OCI-LY1 (cell line): ENCODE data around the gene CCT6B.

Experiments
- H2AFZ ChIP-seq: fragments of 200-600 bp; sonication (generic), shearing (Covaris generic); 2 replicates; pipeline ENCODE4 v1.6.0; 2014; ENCODE audit warnings: antibody characterized with exemption, mild to moderate bottlenecking, low read length
- H3F3A ChIP-seq: fragments of 200-600 bp; sonication (generic), shearing (Covaris generic); 2 replicates; pipeline ENCODE4 v1.6.0; 2014; ENCODE audit warnings: mild to moderate bottlenecking, antibody characterized with exemption, low read length, moderate library complexity; ENCODE audit not compliant: insufficient read depth
- H3K27ac ChIP-seq: fragments of 200-600 bp; sonication (generic); 2 replicates; pipeline ENCODE4 v1.5.1; 2014; ENCODE audit warnings: low read length, mixed run types, mild to moderate bottlenecking, low read depth; ENCODE audit not compliant: poor library complexity, severe bottlenecking
- H3K27me3 ChIP-seq: fragments of 200-600 bp; sonication (generic); 2 replicates; pipeline ENCODE4 v1.6.0; 2014; ENCODE audit warnings: antibody characterized with exemption, mild to moderate bottlenecking, low read length, moderate library complexity; ENCODE audit not compliant: insufficient read depth
- H3K36me3 ChIP-seq: fragments of 200-600 bp; sonication (generic); 2 replicates; pipeline ENCODE4 v1.6.1; 2014; ENCODE audit warnings: mild to moderate bottlenecking, antibody characterized with exemption, low read length, moderate library complexity, mixed read lengths; ENCODE audit not compliant: insufficient read depth
- H3K4me1 ChIP-seq: fragments of 200-600 bp; sonication (generic); 2 replicates; pipeline ENCODE4 v1.5.1; 2014; ENCODE audit warnings: mild to moderate bottlenecking, low read length, moderate library complexity; ENCODE audit not compliant: insufficient read depth, severe bottlenecking
- H3K4me2 ChIP-seq: fragments of 200-600 bp; sonication (generic), shearing (Covaris generic); 2 replicates; pipeline ENCODE4 v1.6.1; 2014; ENCODE audit warnings: low read length
- H3K4me3 ChIP-seq: fragments of 200-600 bp; sonication (generic); 2 replicates; pipeline ENCODE4 v1.5.1; 2014; ENCODE audit warnings: low read length, low read depth, mild to moderate bottlenecking, mixed read lengths; ENCODE audit not compliant: poor library complexity, severe bottlenecking
- H3K79me2 ChIP-seq: fragments of 200-600 bp; shearing (Covaris generic); 2 replicates; pipeline ENCODE4 v1.6.1; 2016; ENCODE audit warnings: mixed run types, low read length, mixed read lengths; ENCODE audit not compliant: insufficient read depth
- H3K9ac ChIP-seq: fragments of 200-600 bp; sonication (generic), shearing (Covaris generic); 2 replicates; pipeline ENCODE4 v1.6.1; 2014; ENCODE audit warnings: mild to moderate bottlenecking, low read length, mixed read lengths
- H3K9me2 ChIP-seq: fragments of 200-600 bp; sonication (generic), shearing (Covaris generic); 2 replicates; pipeline ENCODE4 v1.6.1; 2014; ENCODE audit warnings: low read depth, mild to moderate bottlenecking, low read length, mixed read lengths
- H3K9me3 ChIP-seq: fragments of 200-600 bp; shearing (Covaris generic); 2 replicates; pipeline ENCODE4 v1.6.1; 2014; ENCODE audit warnings: low read length, mixed read lengths
- H4K20me1 ChIP-seq: fragments of 200-600 bp; sonication (generic), shearing (Covaris generic); 2 replicates; pipeline ENCODE4 v1.6.0; 2016; ENCODE audit warnings: mild to moderate bottlenecking, low read length; ENCODE audit not compliant: insufficient read depth
- EZH2 ChIP-seq: fragments of 200-600 bp; sonication (generic), shearing (Covaris generic); IDR thresholded peaks from 2 replicates; pipeline ENCODE4 v1.8.0; 2017; ENCODE audit warnings: borderline replicate concordance, mixed run types, mild to moderate bottlenecking, antibody characterized with exemption, low read length, moderate library complexity, mixed read lengths
- TF ChIP-seq, protein P1 (sequence below): fragments of 200-600 bp; sonication (generic), shearing (Covaris generic); IDR thresholded peaks from 2 replicates; pipeline ENCODE4 v1.5.1; 2017; ENCODE audit warnings: mild to moderate bottlenecking, antibody characterized with exemption, low read length, moderate library complexity, mixed read lengths

The CCT6B gene

DNA sequence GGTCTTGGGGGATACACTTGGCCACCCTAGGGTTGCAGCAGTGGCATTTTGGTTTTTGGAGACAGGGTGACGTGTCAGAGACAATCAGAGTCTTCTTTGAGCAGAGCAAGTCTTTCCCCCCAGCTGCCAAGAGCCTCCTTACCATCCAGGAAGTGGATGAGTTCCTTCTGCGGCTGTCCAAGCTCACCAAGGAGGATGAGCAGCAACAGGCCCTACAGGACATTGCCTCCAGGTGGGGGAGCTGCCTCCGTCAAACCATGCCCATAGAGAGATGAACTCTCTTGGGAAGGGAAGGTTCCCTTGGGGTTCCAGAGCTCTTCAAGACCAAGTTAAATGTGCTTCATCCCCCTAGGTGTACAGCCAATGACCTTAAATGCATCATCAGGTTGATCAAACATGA, 30.3 kb upstream of the CCT6B start:
- no peak overlapping the region for H3K4me3 ChIP-seq
- peaks cover 80% of the 10 kb centered on the region for H3K36me3 ChIP-seq
- H3K27me3 ChIP-seq: no peaks in the 10 kb centered on the region
- H3K9me3 ChIP-seq: no peaks in the 10 kb centered on the region
- H3K9me2 ChIP-seq: no peaks in the 10 kb centered on the region
- TF ChIP-seq, protein P1, sequence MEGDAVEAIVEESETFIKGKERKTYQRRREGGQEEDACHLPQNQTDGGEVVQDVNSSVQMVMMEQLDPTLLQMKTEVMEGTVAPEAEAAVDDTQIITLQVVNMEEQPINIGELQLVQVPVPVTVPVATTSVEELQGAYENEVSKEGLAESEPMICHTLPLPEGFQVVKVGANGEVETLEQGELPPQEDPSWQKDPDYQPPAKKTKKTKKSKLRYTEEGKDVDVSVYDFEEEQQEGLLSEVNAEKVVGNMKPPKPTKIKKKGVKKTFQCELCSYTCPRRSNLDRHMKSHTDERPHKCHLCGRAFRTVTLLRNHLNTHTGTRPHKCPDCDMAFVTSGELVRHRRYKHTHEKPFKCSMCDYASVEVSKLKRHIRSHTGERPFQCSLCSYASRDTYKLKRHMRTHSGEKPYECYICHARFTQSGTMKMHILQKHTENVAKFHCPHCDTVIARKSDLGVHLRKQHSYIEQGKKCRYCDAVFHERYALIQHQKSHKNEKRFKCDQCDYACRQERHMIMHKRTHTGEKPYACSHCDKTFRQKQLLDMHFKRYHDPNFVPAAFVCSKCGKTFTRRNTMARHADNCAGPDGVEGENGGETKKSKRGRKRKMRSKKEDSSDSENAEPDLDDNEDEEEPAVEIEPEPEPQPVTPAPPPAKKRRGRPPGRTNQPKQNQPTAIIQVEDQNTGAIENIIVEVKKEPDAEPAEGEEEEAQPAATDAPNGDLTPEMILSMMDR: no peak
- no peaks in the 10 kb centered on the region for H3K79me2 ChIP-seq
- no peak overlapping the region for H2AFZ ChIP-seq
- H4K20me1 ChIP-seq: no peaks in the 10 kb centered on the region
- no peaks in the 10 kb centered on the region for H3K4me1 ChIP-seq
- no peak overlapping the region for H3K27ac ChIP-seq
- no peak overlapping the region for H3K9ac ChIP-seq
- H3K4me2 ChIP-seq: no peak overlapping the region
- no peaks in the 10 kb centered on the region for H3F3A ChIP-seq

DNA sequence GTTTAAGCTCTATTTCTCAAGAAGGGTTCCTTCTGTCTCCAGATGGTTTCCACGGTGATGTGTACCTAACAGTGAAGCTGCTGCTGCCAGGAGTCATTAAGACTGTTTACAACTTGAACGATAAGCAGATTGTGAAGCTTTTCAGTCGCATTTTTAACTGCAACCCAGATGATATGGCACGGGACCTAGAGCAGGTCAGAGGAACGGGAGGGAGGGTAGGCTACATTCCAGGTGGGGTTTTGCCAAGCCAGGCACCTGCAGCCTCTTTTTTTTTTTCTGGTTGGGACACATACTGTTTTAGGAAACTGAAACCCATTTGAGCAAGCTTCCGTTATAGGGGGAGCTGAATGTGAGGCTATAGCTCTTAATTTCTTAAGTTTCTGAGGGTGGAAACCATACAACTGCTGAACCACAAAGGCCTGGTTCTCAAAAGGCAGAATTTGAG, 29.7 kb upstream of the CCT6B start:
- H3K4me1 ChIP-seq: no peaks in the 10 kb centered on the region
- H3K36me3 ChIP-seq: peaks cover 77% of the 10 kb centered on the region
- H3K4me2 ChIP-seq: no peak overlapping the region
- no peaks in the 10 kb centered on the region for H3K9me3 ChIP-seq
- no peak overlapping the region for H3K9ac ChIP-seq
- TF ChIP-seq, protein P1: no peak
- no peak for TF ChIP-seq EZH2
- H3K27ac ChIP-seq: no peak overlapping the region
- H3K79me2 ChIP-seq: no peaks in the 10 kb centered on the region
- no peaks in the 10 kb centered on the region for H3K27me3 ChIP-seq
- H3K9me2 ChIP-seq: no peaks in the 10 kb centered on the region
- no peaks in the 10 kb centered on the region for H4K20me1 ChIP-seq
- H2AFZ ChIP-seq: no peak overlapping the region
- H3K4me3 ChIP-seq: no peak overlapping the region
- no peaks in the 10 kb centered on the region for H3F3A ChIP-seq

DNA sequence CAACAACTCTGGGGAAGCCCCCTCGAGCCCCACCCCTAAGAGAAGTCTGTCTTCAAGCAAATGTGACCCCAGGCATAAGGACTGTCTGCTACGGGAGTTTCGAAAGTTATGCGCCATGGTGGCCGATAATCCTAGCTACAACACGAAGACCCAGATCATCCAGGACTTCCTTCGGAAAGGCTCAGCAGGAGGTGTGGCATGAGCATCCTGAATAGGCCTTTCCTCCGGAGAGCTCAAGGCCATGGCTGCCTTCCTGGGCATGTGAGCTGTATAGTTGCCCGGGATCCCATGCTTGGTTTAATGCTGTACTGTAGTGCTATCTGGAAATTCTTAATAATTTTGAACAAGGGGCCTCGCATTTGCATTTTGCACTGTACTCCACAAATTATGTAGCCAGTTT, 28.2 kb upstream of the CCT6B start:
- Histone ChIP-seq H3K4me3 (no peak overlapping the region), H3K4me2 (no peak overlapping the region), H3K36me3 (peaks cover 67% of the 10 kb centered on the region), H3K9me3 (no peaks in the 10 kb centered on the region), H3F3A (no peaks in the 10 kb centered on the region), H3K4me1 (no peaks in the 10 kb centered on the region), H3K9ac (no peak overlapping the region), H2AFZ (no peak overlapping the region), H3K27ac (no peak overlapping the region), H3K9me2 (no peaks in the 10 kb centered on the region), H4K20me1 (no peaks in the 10 kb centered on the region), H3K79me2 (no peaks in the 10 kb centered on the region), H3K27me3 (no peaks in the 10 kb centered on the region)
- TF ChIP-seq, protein P1: no peak
- TF ChIP-seq EZH2: no peak
